ENCODE measurements around the gene CCDC89. TPM values are rescaled to one million over a fixed set of nuclear protein-coding genes. Genes with fewer than 3 reads are reported as not detected.
"Not testable (repeated sequence)": the region's sequence is repeated elsewhere in the genome, so short reads cannot be mapped to it uniquely, and the experiment has no call there.

CCDC89 gene
- total and polyA plus RNA-seq, 12 donors = 0.22 to 0.83 (median 0.52) TPM

- Histone ChIP-seq H3K9me3 (peaks cover 0 to 9% (median 0%) of the 10 kb centered on the region in 11 donors), H3K4me3 (no peak overlapping the region), H3K36me3 (no peaks in the 10 kb centered on the region), H3K4me1 (no peaks in the 10 kb centered on the region), H3K27ac (no peak overlapping the region), H3K27me3 (no peaks in the 10 kb centered on the region)
- TF ChIP-seq CTCF (IDR thresholded peaks at IDR 0.05) = no peak
- intact Hi-C loops (cut with DNase I) = no loop called here
- 88 to 92% methylated on average over 3 of the region's 3 CpGs for WGBS, 2 donors
- DNase-seq (no peak), ATAC-seq (no peak)
Observed at GRCh38 chr11:85673393-85673792, 12.6 kb downstream of the CCDC89 start.

- WGBS, 2 donors = 85 to 90% methylated on average over 8 of the region's 8 CpGs
- no peak for ATAC-seq
- Histone ChIP-seq H3K36me3 (no peaks in the 10 kb centered on the region), H3K27ac (no peak overlapping the region), H3K27me3 (no peaks in the 10 kb centered on the region), H3K4me3 (no peak overlapping the region), H3K4me1 (no peaks in the 10 kb centered on the region), H3K9me3 (peaks cover 0 to 9% (median 0%) of the 10 kb centered on the region in 11 donors)
- no peak for DNase-seq
- TF ChIP-seq CTCF (IDR thresholded peaks at IDR 0.05) = no peak
- intact Hi-C loops (cut with DNase I) = no loop called here
Observed at GRCh38 chr11:85672105-85672902, 13.7 kb downstream of the CCDC89 start.

- H3K36me3 ChIP-seq; H3K9me3 ChIP-seq; H3K27me3 ChIP-seq; H3K27ac ChIP-seq; ATAC-seq; intact Hi-C loops (cut with DNase I); DNase-seq; H3K4me1 ChIP-seq; H3K4me3 ChIP-seq: not testable (repeated sequence)
Observed at GRCh38 chr11:85670949-85671663, 14.9 kb downstream of the CCDC89 start.

- no peak for ATAC-seq
- intact Hi-C loops (cut with DNase I) = loop anchor here in 1 of 10 donors (5.0 kb wide), 1 partner anchor 49 kb away; no protein-coding TSS in a partner anchor
- no peak for DNase-seq
- Histone ChIP-seq H3K4me1 (peaks cover 0 to 11% (median 5%) of the 10 kb centered on the region in 9 donors), H3K36me3 (peaks cover 0 to under 1% (median 0%) of the 10 kb centered on the region in 9 donors), H3K9me3 (no peaks in the 10 kb centered on the region), H3K4me3 (no peak overlapping the region), H3K27ac (no peak overlapping the region), H3K27me3 (no peaks in the 10 kb centered on the region)
- WGBS, 2 donors = 94 to 95% methylated on average over 1 of the region's 1 CpG
- no peak for TF ChIP-seq CTCF (IDR thresholded peaks at IDR 0.05)
Observed at GRCh38 chr11:85668157-85668556, 17.8 kb downstream of the CCDC89 start.
